ENCODE data around the gene POT1.
"Not testable (repeated sequence)": the region's sequence is repeated elsewhere in the genome, so short reads cannot be mapped to it uniquely, and the experiment has no call there.

The POT1 gene

DNA sequence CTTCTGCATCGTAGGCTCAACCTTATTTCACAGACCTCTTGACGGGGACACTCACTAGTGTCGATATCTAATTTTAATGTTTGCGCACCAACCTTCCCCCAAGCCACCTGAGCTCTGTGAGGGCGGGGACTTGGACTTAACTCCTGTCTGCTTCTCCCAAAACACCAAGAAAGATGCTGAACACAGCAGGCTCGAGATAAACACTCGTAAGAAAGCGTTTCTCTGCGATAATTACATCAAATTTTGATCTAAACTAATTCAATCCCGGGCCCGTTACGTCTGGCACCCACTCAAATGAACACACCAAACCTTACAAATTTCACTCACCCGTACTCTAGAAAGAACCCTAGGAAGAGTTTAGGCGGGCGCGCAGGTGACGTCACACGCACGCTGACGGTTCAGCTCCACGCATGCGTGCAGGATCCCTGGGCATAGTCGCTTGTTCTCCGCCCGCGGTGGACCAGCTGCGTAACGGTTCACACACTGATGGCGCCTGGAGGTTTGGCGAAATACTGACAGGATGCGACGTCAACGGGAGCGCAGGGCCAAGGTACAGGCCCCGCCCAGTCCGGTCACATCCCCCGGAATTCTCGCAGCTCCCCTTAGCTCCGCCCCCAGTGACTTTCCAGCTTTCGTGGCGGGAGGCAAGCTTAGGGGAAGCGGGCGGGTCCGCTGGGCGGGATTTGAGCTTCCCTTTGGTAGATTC, at the start of gene POT1:
Gene POT1 (minus strand): TSS at position 359 of the 706 bp plus-strand sequence. CDS start 32,652 bp downstream, outside the sequence.
- DNase-seq (ENCODE audit: extremely low read depth in 1 of 2, low read depth in 1 of 2) = peak; percentile 94 to 95

- not testable (repeated sequence) for DNase-seq (ENCODE audit: extremely low read depth in 1 of 2, low read depth in 1 of 2)
These were observed 45.5 kb upstream of the POT1 start for GRCh38 chr7:124975131-124975530.

GRCh38 chr7:124965553-124965952, 35.9 kb upstream of the POT1 start:
- DNase-seq (ENCODE audit: extremely low read depth in 1 of 2, low read depth in 1 of 2) = no peak

DNA sequence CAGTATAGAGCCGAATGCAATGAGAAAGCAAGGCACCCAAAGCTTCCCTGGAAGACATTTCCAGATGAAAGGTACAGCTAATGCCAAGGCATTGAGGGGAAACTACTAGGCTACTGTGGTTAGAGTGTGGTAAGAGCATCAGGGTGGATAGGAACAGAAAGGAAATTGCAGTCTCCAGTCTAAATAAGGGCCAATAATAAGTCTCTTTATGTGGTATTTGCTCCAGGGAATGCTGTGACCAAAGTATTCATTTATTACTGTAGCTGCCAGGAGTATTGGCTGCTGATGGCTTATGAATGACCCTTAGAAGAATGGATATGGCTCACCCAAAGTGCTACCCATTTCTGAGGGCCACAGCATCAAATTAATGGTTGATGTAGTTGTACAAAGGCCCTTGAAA, 30.1 kb upstream of the POT1 start:
- no peak for DNase-seq (ENCODE audit: extremely low read depth in 1 of 2, low read depth in 1 of 2)

DNA sequence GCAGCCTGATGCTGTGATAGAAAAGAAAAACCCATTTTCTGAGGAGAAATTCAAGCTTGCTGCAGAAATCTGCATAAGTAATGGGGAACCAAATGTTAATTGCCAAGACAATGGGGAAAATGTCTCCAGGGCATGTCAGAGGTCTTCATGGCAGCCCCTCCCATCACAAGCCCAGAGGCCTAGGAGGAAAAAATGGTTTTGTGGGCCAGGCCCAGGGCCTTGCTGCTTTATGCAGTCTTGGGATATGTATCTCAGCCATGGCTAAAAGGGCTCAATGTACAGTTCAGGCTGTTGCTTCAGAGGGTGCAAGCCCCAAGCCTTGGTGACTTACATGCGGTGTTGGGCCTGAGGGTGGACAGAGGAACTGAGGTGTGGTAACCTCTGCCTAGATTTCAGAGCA, 28.3 kb upstream of the POT1 start:
- DNase-seq (ENCODE audit: extremely low read depth in 1 of 2, low read depth in 1 of 2) = not testable (repeated sequence)

DNA sequence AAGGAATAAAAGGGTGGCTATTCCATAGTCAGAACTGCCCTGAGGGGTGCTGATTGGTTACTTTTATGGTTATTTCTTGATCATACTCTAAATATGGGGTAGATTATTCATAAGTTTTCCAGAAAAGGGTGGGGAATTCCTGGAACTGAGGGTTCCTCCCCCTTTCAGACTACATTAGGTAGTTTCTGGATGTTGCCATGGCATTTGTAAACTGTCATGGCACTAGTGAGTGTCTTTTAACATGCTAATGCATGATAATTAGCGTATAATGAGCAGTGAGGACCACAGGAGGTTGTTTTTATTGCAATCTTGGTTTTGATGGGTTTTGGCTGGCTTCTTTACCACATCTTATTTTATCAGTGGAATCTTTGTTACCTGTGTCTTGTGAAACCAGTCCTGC, 26.5 kb upstream of the POT1 start:
- no peak for DNase-seq (ENCODE audit: extremely low read depth in 1 of 2, low read depth in 1 of 2)

DNA sequence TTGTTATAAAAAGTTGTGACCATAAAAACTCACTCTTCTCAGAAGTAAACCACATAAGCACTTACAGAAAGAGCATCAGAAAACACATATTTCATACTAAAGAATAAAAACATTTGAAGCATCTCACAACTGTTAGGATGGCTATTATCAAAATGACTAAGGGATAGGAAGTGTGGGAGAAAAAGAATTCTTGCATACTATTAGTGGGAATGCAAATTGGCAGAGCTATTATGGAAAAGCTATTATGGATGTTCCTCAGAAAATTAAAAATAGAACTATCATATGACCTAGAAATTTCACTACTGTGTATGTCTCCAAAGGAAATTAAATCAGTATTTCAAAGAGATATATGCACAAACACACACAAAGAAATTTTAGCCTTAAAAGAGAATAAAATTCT, 25.2 kb upstream of the POT1 start:
- DNase-seq (ENCODE audit: extremely low read depth in 1 of 2, low read depth in 1 of 2) = no peak

- no peak for DNase-seq (ENCODE audit: extremely low read depth in 1 of 2, low read depth in 1 of 2)
These were observed 16.1 kb upstream of the POT1 start for GRCh38 chr7:124945680-124946079.

GRCh38 chr7:124943472-124943871, 13.8 kb upstream of the POT1 start:
- DNase-seq (ENCODE audit: extremely low read depth in 1 of 2, low read depth in 1 of 2) = no peak

GRCh38 chr7:124942399-124942798, 12.8 kb upstream of the POT1 start:
- DNase-seq (ENCODE audit: extremely low read depth in 1 of 2, low read depth in 1 of 2) = no peak

- DNase-seq (ENCODE audit: extremely low read depth in 1 of 2, low read depth in 1 of 2) = no peak
These were observed 10.7 kb upstream of the POT1 start for GRCh38 chr7:124940306-124940705.

- no peak for DNase-seq (ENCODE audit: extremely low read depth in 1 of 2, low read depth in 1 of 2)
These were observed 8.5 kb upstream of the POT1 start for GRCh38 chr7:124938128-124938527.

- no peak for DNase-seq (ENCODE audit: extremely low read depth in 1 of 2, low read depth in 1 of 2)
These were observed 7.5 kb upstream of the POT1 start for GRCh38 chr7:124937076-124937475.

DNA sequence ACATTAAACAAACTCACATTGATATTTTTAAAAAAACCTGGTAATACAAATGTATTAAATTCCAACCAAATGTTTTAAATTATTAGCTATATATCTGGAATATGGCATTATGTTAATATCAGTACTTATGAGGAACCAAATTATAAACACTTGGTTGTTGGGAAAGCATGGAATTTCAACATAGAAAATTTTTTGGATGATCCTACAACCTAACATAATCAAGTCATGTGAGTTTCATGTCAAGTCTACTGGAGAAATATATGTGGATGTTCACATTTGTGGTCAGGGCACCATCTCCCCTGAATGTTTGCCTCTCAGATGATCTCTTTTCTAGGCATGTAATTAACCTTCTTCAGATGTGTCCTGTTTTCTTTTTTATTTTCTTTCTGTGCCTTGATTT, 5.2 kb upstream of the POT1 start:
- DNase-seq (ENCODE audit: extremely low read depth in 1 of 2, low read depth in 1 of 2) = no peak

DNA sequence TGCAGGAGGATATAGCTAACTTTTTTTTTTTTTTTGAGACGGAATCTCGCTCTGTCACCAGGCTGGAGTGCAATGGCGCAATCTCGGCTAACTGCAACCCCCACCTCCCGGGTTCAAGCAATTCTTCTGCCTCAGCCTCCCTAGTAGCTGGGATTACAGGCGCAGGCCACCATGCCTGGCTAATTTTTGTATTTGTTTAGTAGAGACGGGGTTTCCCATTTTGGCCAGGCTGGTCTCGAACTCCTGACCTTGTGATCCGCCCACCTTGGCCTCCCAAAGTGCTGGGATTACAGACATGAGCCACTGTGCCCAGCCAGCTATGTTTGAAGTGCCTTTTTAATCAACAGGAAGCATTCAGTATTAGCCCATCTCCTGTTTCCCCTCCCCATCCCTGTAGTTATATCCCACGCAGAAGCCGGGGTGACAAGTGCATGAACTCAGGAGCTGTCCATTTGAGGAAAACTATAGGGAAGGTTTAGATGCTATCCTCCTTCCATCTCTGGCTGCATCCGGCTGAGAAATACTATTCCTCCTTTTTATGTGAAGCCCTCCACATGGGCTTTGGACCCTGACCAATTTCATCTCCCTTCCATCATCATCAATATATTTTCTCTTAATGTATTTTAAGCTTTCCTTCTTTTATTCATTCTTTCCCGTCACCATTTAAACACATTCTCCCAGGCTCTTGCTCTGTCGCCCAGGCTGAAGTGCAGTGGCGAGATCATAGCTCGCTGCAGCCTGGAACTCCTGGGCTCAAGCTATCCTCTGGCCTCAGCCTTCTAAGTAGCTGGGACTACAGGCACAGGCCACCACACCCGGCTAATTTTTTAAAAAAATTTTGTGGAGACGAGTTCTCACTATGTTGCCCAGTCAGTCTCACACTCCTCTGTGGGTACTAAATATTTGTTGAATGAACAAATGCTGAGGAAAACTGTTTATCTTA, 1.3 kb upstream of the POT1 start:
- DNase-seq (ENCODE audit: extremely low read depth in 1 of 2, low read depth in 1 of 2) = no peak

DNA sequence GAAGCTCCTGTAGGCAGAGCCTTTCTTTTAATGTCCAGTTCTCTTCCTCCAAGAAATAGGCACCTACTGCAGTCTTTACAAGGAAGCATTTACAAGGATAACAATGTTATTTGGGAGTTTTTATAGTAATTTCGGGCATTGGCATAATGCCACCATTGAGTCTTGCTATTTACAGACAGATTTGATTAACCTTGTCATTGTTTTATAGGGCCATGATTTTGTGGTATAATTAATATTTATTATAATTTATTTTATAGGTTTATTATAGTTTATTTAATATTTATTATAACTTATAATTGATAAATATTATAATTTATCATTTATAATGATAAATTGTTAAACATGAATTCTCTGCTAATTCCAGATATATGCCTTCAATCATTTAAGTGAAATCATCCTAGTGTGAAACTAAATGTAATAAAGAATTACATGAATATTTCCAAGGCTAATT, 573 bp upstream of the POT1 start:
- no peak for DNase-seq (ENCODE audit: extremely low read depth in 1 of 2, low read depth in 1 of 2)

DNA sequence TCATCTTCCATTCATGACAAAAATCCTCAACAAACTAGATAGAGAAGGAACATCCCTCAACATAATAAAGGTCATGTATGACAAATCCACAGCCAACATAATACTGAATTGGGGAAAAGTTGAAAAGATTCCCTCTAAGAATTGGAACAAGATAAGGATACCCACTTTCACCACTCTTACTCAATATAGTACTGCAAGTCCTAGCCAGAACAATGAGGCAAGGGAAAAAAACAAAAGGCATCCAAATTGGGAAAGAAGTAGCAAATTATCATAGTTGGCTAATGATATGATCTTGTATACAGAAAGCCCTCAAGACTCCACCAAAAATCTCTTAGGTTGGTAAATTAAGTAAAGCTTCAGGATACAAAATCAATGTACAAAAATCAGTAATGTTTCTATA, 4.7 kb downstream of the POT1 start:
- DNase-seq (ENCODE audit: extremely low read depth in 1 of 2, low read depth in 1 of 2) = no peak

DNA sequence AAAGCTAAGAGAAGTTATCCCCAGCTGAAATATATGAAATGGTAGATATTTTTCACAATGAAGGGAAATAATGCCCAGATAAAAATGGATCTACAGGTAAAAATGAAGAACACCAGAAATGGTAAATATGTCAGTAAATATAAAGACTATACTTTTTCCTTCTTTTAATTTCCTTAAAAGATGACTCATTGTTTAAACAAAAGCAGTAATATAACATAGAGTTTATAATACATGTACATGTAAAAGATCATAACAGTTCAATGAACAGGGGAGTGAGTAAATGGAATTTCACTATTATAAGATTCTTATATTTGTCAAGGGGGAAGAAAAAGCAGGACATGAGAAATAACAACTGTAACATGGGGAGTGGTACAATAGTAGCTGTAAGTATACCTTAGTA, 7.4 kb downstream of the POT1 start:
- DNase-seq (ENCODE audit: extremely low read depth in 1 of 2, low read depth in 1 of 2) = no peak

- DNase-seq (ENCODE audit: extremely low read depth in 1 of 2, low read depth in 1 of 2) = no peak
These were observed 9.8 kb downstream of the POT1 start for GRCh38 chr7:124919841-124920240.

GRCh38 chr7:124918662-124919061, 11.0 kb downstream of the POT1 start:
- DNase-seq (ENCODE audit: extremely low read depth in 1 of 2, low read depth in 1 of 2) = no peak

DNA sequence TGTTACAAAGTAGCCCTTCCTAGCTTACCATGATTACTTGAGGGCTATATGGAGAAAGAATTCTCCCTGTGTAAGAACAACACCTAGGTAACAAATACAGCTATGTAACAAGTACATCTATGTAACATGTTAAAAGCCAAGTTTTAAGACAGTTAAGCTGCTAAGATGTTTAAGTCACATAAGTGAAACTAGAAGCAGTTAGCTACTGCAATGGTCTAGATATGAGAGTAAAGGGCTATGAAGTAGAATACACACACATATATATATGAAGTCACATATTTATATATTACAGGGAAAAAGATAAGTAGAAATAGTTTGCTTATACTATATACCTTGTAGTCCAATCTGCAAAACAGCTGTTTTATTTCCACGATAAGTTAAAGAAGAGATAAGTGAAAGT, 14.4 kb downstream of the POT1 start:
- no peak for DNase-seq (ENCODE audit: extremely low read depth in 1 of 2, low read depth in 1 of 2)

- no peak for DNase-seq (ENCODE audit: extremely low read depth in 1 of 2, low read depth in 1 of 2)
These were observed 15.3 kb downstream of the POT1 start for GRCh38 chr7:124914298-124914697.
